PFSK-1 (cell line): ENCODE measurements around the gene NELFB.

ENCODE experiments used
- FOXP2 ChIP-seq: optimal IDR thresholded peaks from 2 replicates; pipeline ENCODE3; 2011; ENCODE audit warnings: borderline replicate concordance, control low read depth, inconsistent platforms; ENCODE audit not compliant: insufficient read depth; ENCODE audit errors: extremely low read length, extremely low read depth
- POLR2AphosphoS5 ChIP-seq: IDR thresholded peaks from 2 replicates; pipeline ENCODE4 v1.6.1; 2012; ENCODE audit warnings: low read depth, mild to moderate bottlenecking, control low read depth, low read length, moderate library complexity
- REST ChIP-seq, 2 experiments: IDR thresholded peaks; 2 replicates each; pipeline versions ENCODE4 v1.6.1 to v1.8.0; 2011 to 2012; ENCODE audit warnings: low read depth in 2 of 2, low read length in 2 of 2, control low read depth in 1 of 2, inconsistent platforms in 1 of 2, mild to moderate bottlenecking in 1 of 2, moderate library complexity in 1 of 2; ENCODE audit not compliant: insufficient read depth in 1 of 2
- SIN3A ChIP-seq: IDR thresholded peaks from 2 replicates; pipeline ENCODE4 v1.6.1; 2012; ENCODE audit warnings: mild to moderate bottlenecking, low read length, moderate library complexity, borderline replicate concordance; ENCODE audit not compliant: insufficient read depth
- TAF1 ChIP-seq: IDR thresholded peaks from 2 replicates; pipeline ENCODE4 v1.6.1; 2012; ENCODE audit warnings: low read length, control low read depth, borderline replicate concordance; ENCODE audit not compliant: insufficient read depth

GRCh38 chr9:137240841-137241489 is 14.2 kb upstream of the NELFB start, which contains the start of gene TUBB4B:
- TF ChIP-seq REST (IDR thresholded peaks at IDR 0.05; ENCODE audit: insufficient read depth in 1 of 2, low read depth in 2 of 2, low read length in 2 of 2): peak in 1 of 2 experiments; percentile 52; a peak in 1 of 4 replicates
- TF ChIP-seq POLR2AphosphoS5: peak; percentile 98
- no peak for TF ChIP-seq SIN3A
- no peak for TF ChIP-seq FOXP2
- TF ChIP-seq TAF1: peak; percentile 95
